COLO668 (cell line): ENCODE results near the gene ICOSLG.
A peak's percentile ranks its signal among the peaks of the same experiment; 100 is the strongest.
"Not testable (repeated sequence)": the region's sequence is repeated elsewhere in the genome, so short reads cannot be mapped to it uniquely, and the experiment has no call there.

Experiments used
- DNase-seq: peaks from one replicate; lab custom pipeline; 2025; ENCODE audit not compliant: unreplicated experiment; lab: John Stamatoyannopoulos, UW

ICOSLG gene

GRCh38 chr21:44240842-44241241 lies at the start of gene ICOSLG:
TSS of gene ICOSLG (minus strand) at chr21:44240943. CDS start at chr21:44240817, 126 bp downstream.
- DNase-seq = not testable (repeated sequence)

GRCh38 chr21:44289381-44290010 lies 48.8 kb upstream of the ICOSLG start:
- DNase-seq = no peak

- DNase-seq = no peak
Observed at GRCh38 chr21:44288251-44289110, 47.7 kb upstream of the ICOSLG start.

GRCh38 chr21:44286716-44287632 lies 46.2 kb upstream of the ICOSLG start:
- DNase-seq = no peak

- DNase-seq = no peak
Observed at GRCh38 chr21:44286086-44286715, 45.5 kb upstream of the ICOSLG start.

- DNase-seq = no peak
Observed at GRCh38 chr21:44285138-44285992, 44.6 kb upstream of the ICOSLG start, which contains the start of gene AIRE. TSS of gene AIRE (plus strand) at chr21:44285876. CDS start at chr21:44286007, 131 bp downstream.

- DNase-seq = no peak
Observed at GRCh38 chr21:44283948-44284347, 43.2 kb upstream of the ICOSLG start.

GRCh38 chr21:44283211-44283785 lies 42.6 kb upstream of the ICOSLG start:
- DNase-seq = not testable (repeated sequence)

- DNase-seq = no peak
Observed at GRCh38 chr21:44282370-44282769, 41.6 kb upstream of the ICOSLG start.

GRCh38 chr21:44281801-44282200 lies 41.1 kb upstream of the ICOSLG start:
- no peak for DNase-seq

- DNase-seq = peak; percentile 73
Observed at GRCh38 chr21:44279354-44280260, 38.9 kb upstream of the ICOSLG start.

- DNase-seq = peak; percentile 93
Observed at GRCh38 chr21:44275041-44275440, 34.3 kb upstream of the ICOSLG start.

- no peak for DNase-seq
Observed at GRCh38 chr21:44273046-44273445, 32.3 kb upstream of the ICOSLG start.

GRCh38 chr21:44272284-44272858 lies 31.6 kb upstream of the ICOSLG start:
- no peak for DNase-seq

GRCh38 chr21:44271558-44272283 lies 31.0 kb upstream of the ICOSLG start:
- DNase-seq = no peak

- DNase-seq = no peak
Observed at GRCh38 chr21:44269090-44269489, 28.3 kb upstream of the ICOSLG start.

GRCh38 chr21:44267655-44268142 lies 27.0 kb upstream of the ICOSLG start:
- DNase-seq = peak; percentile 25
